Stimulated activated CD4-positive, alpha-beta T cell treated with anti-CD3 and anti-CD28 coated beads, Interleukin-15, amount 100 ng/mL, for 1 hour (primary cell): ENCODE results near the gene IHH.

Experiments
- DNase-seq, 2 donors: peaks; one replicate each; pipeline ENCODE4 v3.0.0-alpha.2; 2020; ENCODE audit warnings: low read depth in 1 of 2, low spot score in 1 of 2

IHH gene

DNA sequence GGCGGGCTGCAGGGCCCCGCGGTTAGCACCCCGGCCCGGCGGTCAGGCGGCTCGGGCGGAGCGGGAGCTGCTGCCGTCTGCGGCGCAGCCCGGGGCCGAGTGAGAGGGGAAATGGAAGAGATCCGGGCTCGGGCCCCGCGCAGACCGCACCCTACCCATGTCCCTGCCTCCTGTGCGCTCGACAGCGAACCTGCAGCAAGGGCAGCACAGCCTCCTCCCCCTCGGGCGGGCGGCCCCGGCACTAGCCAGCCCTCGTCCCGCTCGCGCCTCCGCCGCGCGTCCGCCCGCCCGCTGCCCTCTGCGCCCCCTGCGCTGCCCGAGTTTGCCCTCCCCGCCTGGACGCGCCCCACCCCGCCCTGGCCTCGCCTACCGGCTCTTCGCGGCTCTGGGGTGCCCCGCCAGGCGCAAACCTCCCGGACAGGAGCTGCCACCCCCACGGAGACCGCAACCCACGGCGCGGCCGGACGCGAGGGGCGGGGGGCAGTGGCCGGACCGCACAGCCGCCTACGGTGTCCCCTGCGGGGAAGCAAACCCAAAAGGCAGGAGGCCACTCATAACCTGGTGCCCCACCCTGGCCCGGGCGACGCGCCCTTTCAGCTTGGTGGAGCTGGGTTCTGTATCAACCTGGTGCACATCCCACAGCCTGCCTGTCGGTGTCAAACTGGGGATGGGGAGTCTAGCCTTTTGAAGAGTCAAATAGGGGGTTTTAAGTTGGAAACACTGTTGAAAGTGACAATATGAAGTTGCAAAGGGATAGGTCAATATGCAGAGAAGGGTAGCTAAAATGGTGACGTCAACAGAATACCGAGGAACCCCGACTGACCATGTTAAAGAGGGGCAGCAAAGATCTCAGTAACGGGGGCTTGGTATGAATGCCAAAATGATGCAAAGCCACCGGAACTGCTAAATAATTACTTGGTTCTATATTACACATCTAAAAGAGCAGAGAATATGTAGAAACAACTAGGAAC is at the start of gene IHH:
Gene IHH, minus strand, starts transcription at position 101 of the 971 bp plus-strand sequence. CDS start 454 bp downstream, outside the sequence.
- DNase-seq, result no peak

DNA sequence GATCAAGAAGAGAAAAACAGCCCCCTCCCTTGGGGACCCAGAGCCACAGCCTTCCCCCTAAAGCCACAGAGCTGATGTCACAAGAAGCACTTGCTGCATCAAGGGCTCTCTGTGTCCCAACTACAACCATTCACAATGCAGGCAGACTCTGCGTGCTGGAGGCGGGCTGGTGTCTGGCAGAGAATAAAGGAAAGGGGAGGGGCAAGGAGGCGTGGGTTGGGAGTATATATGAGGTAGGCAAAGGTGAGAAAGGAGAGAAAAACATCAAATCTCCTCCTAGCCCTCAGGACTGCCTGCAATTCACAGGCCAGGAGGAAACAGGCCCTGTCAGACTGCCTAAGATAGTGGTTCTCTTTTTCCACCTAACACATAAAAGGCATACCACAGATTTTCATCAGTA is 48.8 kb upstream of the IHH start:
- peak in 1 of 2 donors; percentile 18 for DNase-seq

DNA sequence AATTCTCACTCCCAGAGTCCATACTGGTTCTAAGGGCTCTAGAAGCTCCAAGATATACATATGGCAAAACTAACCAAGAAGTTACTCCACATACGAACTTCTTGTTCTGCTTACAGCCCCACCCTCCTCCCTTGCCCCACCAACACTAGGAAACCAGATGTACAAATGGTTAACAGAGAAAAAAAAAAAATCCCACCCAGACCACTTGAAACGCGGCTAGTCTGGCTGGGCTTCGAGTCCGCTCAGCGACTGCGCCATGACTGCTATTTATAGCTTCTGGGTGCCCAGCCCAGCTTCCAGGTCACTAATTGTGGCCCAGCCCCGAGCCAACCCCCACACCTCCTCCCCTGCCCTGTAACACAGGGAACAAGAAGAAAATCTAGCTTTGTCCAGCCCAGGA is 47.0 kb upstream of the IHH start:
- no peak for DNase-seq

DNA sequence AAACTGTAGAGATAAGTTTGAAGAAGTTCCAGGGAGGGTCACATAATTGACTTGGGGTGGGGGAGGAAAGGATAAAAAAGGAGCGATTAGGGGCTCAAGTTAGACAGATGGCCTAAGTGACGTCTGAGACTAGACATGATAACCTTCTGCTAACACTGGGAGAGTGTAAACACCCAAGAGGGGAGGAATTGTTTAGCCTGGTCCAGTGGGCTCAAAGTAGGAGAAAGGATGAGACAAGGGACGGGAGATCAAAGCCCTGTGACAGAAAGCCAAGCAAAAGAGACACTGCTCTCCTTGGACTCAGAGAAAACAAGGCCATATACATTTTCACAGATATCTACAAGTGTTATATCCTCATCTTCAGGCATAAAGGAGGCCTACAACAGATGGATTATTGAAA is 45.5 kb upstream of the IHH start:
- no peak for DNase-seq

DNA sequence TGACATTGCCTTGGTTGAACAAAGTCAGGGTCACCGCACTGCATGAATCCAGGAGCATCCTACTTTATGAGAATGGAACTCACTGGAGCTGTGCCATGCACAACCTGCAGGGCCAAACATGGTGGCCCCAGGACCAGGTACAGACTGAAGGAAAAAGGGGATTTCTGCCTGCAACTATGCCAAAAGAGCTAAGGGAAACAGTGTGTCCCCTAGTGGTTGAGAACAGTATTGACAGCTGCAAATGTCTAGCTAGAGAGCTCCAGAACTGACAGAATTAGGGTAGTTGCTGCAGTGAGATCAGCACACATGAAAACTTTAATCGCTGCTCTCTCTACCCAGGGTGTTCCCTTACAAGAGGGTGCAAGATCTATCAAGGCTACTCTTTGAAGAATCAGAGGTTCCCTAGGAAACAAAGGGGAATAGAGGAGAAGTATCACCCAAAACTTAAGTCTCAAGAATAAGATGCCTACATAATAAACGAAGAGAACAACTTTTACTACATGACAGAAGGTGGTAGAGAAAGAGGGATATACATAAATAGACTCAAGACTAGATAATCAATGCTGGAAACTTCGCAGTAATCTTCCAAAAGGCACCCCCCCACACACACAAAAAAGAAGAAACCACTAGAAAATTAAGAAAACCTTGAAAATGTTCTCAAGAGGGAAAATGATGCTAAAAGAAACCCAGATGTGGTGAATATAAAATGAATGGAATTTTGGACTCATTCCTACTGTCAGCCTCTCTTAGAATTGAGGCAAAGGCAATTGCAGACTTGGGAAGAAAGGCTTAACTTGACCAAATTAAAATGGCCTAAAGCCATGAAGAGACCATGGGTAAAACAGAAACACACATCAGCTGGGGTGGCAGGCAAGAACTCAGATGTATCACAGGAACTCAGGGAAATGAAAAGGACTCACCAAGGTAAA is 43.6 kb upstream of the IHH start:
- DNase-seq, result no peak

DNA sequence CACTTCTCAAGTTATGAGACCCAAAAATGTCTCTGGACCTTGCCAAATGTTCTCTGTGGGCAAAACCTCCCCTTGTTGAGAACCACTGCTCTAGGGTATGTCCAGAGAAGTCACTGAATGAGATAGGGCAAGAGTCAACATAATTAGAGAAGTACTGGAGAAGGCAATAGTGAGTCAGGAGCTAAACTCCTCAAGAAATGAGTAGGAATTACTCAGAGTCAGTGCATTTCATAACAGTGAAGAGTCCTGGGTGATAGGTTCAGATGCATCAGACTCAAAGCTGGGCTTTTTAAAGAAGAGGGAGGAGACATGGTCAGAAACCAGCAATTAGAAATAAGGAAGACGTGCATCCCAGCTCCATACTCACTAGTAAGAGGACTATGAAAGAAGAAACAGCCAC is 38.6 kb upstream of the IHH start:
- DNase-seq, result no peak

DNA sequence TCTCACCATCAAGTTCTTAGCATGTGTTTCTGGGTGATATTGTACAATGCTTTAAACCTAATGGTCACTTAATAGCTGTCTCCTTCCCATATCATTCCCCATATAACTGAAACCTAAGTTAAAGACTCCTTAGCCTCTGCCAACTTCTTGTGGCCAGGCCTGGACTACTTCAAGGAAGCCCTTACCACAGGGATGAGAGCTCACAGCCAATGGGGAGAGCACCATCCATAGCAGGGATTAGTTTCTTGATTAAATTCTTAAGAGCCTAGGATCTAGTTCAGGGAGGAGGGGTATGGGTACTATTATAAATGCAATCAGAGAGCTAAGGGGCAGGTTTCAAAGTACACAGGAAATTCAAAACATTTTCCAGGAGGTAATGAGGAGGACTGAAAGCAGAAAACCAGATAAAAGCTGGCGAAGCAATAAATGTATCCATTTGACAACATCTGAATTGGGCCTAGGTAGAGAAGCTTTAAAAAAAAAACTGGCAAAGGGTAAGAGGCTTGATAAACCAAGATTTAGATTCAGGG is 34.8 kb upstream of the IHH start:
- no peak for DNase-seq

DNA sequence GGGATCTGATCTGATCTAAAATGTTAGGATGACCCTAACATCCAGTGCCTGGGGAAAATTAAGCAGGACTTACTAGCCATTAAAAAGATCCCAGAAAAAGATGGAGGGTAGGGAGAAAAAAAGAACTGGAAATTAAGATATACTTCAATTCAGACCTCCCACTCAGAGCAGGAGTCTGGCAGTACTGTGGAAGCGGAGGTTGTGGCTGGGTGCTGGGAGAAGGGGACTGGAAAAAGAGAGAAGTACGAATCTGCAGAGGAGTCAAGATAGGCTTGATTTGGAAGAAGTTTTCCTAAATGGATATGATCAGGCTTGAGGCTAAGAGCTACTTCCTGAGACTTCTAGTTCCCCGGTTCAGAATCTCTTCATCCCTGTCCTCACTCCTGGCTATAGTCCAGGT is 33.5 kb upstream of the IHH start:
- DNase-seq, result no peak

DNA sequence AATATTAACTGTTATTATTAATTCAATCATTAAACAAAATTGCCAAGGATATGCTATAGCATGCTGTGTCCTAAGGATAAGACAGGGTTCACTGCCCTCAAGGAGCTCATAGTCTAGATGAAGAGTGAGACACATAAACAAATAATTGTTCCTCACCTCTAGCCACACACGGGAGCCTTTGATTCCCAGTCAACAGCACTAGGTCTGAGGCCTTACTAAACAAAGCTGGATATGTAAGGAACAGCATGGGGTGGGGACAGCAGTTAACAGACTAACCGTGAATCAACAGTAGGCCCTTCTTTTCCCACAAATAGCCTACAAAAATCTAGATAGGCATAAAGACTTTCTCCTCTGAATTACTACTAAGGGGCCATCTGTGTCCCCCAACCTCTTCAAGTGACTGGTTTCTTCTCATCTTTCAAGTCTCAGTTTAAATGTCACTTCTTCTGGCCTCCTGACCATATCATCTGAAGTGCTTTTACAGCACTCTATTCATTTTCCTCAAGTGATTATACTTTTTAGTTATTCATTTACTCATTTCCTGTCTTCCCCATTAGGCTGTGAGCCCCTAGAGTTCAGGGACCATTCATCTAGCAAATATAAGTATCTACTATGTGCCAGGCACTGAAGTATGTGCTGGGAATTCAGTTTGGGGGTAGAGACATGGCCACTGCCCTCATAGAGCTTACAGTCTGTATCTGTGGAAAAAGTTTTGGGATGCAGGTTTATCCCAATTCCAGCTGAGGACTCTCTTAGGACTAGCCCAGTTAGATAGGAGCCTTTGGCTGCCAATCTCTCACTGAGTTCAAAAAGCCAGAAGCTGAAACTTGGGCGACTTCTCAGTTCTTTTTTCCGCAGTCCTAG is 29.9 kb upstream of the IHH start:
- no peak for DNase-seq

DNA sequence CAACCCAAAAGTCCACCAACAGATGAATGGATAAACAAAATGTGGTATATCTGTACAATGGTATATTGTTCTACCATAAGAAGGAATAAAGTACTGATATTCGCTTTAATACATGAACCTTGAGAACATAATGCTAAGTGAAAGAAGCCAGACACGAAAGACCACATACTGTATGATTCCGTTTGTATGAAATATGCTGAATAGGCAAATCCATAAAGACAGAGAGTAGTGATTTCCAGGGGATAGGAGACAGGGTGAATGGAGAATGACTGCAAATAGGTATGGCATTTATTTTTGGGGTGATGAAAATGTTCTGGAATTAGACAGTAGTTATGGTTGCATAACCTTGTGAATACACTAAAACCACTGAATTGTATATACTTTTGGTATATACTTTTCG is 28.6 kb upstream of the IHH start:
- no peak for DNase-seq

DNA sequence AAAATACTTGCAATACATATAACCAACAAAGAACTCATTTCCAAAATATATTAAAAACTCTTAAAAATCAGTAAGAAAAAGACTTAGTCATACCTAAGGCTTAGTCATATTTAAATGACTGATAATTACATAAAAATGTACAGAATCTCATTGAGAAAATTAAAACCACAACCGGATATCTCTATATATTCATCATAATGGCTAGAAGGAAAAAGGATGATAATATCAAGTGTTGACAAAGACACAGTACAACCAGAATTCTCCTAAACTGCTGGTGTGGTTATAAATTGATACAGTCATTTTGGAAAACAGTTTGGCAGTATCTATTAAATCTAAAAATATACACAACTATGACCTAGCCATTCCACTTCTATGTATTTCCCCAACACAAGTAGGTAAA is 27.1 kb upstream of the IHH start:
- DNase-seq, result no peak

DNA sequence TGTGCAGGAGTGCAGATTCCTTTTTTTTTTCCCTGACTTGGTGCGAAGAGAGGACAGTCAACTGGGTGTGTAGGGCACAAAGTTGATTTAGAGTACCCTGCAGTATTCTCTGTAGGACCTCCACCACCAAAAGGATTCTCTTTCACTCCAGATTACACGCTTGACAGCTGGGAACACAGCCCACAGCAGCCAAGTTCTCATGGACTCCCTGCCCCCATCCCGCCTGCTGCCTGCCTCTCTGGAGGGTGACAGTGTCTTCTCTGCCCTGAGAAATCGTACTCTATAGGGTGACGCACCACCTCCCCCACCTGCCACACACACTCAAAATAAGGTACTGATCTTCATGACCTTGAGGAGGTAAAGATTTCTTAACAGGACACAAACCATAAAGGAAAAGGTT is 26.6 kb upstream of the IHH start:
- no peak for DNase-seq

DNA sequence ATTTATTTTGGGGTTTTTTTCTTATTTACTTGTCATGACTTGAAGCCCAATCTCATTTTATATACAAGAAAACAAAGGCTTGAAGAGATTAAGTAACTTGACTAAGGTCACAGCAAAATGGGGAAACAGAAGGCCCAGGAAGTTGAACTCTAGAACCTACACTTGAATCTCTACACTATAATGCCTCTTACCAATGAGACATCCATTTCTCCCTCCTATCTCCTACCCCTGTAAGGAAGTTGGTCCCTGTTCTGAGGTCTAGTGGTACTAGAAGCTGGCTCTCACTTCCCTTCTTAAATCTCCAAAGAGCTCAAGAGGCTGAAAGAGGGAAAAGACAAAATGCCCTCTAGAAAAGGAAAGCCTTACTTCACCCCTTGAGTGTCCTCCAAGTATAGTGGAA is 25.5 kb upstream of the IHH start:
- DNase-seq, result no peak

DNA sequence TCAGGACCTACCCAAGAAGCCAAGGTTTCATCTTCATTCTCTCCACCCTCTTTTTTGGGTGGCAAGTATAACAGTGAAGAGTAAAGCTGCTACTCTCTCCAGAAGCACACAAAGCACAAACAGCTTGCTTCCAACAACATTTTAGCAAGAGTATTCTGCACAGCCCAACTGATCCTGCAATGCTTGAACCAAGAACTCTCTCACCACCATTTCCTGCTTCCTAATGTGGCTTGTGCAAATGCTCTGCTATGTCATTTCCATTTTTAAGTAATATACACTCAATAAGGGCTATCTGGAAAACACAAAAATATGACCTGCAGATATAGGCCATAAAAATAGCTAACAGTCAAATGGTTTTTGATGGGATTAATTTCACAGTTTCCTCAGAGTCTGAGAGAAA is 24.1 kb upstream of the IHH start:
- DNase-seq, result no peak

DNA sequence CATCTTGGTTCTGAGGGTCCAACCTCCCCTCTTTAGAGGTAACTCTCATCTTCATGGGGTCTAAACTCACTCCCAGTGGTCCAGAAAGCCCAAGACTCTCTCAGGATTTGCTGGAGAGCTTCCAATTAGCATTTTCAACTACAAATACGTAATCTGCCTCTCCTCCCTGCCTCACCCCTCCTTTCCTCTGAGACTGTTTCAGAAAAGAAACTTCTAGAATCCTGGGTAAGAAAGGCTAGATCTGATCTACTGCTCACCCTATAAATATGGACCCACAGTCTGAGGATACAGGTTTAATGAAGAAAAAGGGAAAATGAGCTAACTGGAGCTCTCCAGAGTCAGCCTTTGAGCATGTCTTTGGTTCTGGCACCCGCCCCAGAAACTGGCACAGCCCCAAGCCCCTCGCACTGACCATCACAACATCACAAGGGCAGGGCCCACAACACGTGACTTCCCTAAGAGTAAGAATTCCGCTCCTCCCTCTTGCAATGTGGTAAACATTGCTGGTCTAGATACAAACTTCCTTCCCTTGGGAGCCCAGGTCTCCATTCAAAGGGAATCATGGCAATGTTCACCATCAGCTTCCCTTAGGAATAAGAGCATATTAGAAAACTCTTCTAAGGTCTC is 21.7 kb upstream of the IHH start:
- no peak for DNase-seq

DNA sequence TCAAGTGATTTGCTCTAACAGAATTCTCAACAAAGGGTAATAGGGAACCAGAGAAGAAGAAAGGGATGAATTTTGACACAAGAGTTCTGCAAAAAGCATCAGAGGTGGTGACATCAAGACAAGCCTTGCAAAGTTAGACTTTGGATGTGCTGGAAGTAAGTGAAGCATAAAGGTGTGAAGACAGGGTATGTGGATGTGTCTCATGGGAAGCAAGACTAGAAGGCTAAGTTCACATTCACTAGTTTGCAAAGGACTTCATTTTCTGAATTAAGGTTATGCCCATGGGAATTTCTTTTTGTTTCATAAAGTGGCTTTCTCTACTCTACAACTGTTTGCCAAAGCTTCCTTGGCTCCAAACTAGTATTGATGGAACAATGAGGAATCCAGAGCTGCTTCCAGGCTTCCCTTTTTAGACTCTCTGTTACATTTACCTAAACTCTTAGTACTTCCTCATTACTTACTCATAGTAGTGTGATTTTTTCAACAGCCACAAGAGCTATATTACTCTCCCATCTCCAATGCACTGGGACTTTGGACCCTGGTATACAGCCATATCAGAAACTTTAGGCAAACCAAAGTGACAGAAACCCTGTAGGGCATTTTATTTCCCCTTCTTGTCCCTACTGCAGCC is 21.1 kb upstream of the IHH start:
- no peak for DNase-seq

DNA sequence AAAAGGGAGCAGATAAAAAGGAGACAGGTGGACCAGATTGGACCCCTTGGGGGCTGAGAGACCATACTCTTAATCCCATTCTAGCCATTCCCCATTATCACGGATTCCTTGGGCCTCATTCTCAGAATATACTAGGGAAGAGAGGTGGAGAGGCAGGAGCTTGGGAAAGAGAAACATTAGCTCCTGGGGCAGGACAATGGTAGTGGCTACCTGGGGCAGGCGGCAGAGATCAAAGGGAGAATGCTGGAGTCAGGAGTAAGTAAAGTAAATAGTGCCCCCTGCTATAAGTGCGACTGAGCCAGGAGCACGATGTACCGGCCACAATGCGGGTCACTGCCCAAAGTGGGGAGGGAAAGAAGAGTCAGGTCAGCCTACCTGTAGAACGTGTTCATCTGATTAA is 20.4 kb upstream of the IHH start:
- DNase-seq, result no peak

DNA sequence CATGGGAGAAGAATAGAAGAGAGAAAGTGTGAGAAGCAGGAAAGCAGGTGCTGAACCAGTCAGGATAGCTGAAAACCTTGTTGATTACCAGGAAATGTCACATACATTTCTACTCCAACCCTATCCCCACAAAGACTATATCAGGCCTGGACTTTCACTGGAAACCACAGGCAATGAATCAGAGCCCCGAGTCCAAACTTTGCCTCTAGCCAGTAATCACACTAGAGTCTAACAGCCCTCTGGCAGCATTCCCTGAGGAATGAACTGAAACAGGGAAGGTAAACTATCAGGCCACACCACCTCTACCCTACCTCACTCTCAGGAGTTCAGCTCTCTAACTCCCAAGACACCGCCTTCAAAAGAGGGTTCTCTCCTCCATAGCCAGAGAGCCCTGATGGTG is 18.7 kb upstream of the IHH start:
- no peak for DNase-seq

DNA sequence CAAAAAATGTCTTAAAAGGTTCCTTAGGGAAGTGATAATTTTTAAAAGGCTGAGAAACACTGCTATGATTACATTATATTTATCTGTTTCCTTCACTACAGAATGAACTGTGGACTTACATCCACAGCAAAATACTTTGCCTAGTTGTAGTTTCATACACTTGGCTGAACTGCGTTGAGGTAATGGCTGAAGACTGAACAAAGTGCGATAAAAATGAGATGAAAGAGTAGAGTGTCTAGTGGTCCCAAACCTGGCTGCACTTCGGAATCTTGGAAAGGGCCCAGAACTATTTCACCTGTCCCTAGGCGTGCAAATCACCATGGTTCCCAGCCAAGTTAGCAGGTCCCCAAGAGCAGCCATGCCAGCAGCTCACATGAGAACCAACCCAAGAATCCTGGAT is 18.2 kb upstream of the IHH start:
- no peak for DNase-seq

DNA sequence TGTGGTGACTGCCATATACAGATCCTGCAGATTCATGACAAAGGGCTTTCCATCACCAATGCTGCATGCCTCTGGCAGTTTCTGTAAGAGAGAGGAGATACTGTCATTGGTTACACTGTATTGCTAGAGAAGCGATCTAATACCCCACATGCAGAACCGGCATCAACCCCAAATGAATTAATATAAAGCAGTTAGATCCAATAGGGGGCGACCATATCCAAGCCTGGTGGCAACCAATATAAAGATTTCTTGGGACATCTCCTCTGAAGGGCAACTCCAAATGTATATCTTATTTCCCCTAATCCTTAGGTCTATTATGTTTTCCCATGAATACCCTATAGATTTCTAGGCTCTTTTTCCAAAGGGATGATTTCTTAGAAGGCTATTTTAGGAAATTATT is 17.4 kb upstream of the IHH start:
- no peak for DNase-seq
